CD4-positive, alpha-beta memory T cell (primary cell): ENCODE results near the gene TRIM50. TPM values are rescaled to one million over a fixed set of nuclear protein-coding genes. Genes with fewer than 3 reads are reported as not detected.
A peak's percentile ranks its signal among the peaks of the same experiment; 100 is the strongest.
"Not testable (repeated sequence)": the region's sequence is repeated elsewhere in the genome, so short reads cannot be mapped to it uniquely, and the experiment has no call there.

Source experiments
- CTCF ChIA-PET: fragments of 350-600 bp; sonication (Branson Sonifier 250); formaldehyde crosslinking; loops from one replicate; lab custom pipeline; 2021; ENCODE audit warnings: inconsistent platforms; ENCODE audit not compliant: partially characterized antibody; lab: Charles Lee
- POLR2A ChIA-PET: fragments of 350-600 bp; sonication (Branson Sonifier 250); formaldehyde crosslinking; loops from one replicate; lab custom pipeline; 2021; ENCODE audit not compliant: partially characterized antibody; lab: Charles Lee
- DNase-seq, 5 donors: peaks; one replicate each; pipeline versions ENCODE4 v3.0.0 to v3.0.0-alpha.2; 2020 to 2022; ENCODE audit warnings: mixed read lengths in 1 of 5
- H3K27ac ChIP-seq: one replicate; pipeline ENCODE4 v1.7.0; 2013; ENCODE audit warnings: low read depth, low read length
- H3K27me3 ChIP-seq: 2 replicates; pipeline ENCODE4 v1.7.0; 2013; ENCODE audit warnings: mild to moderate bottlenecking, low read length, moderate library complexity; ENCODE audit not compliant: insufficient read depth
- H3K36me3 ChIP-seq: 2 replicates; pipeline ENCODE4 v1.7.0; 2013; ENCODE audit warnings: mild to moderate bottlenecking, low read length, moderate library complexity; ENCODE audit not compliant: insufficient read depth
- H3K4me1 ChIP-seq: 2 replicates; pipeline ENCODE4 v1.7.0; 2013; ENCODE audit warnings: mild to moderate bottlenecking, low read length, moderate library complexity; ENCODE audit not compliant: insufficient read depth
- H3K4me3 ChIP-seq, 2 donors: one replicate each; pipeline ENCODE4 v1.7.0; 2013; ENCODE audit warnings: low read length in 2 of 2, mild to moderate bottlenecking in 1 of 2
- H3K9me3 ChIP-seq, 2 donors: one replicate each; pipeline ENCODE4 v1.7.0; 2013; ENCODE audit warnings: low read length in 2 of 2, control low read depth in 1 of 2; ENCODE audit not compliant: control insufficient read depth in 1 of 2
- H3K27ac Mint-ChIP-seq, 7 donors: one replicate each; pipeline ENCODE4 v1.8.0; 2020 to 2021; ENCODE audit warnings: mixed read lengths in 7 of 7, mild to moderate bottlenecking in 6 of 7, inconsistent platforms in 3 of 7, moderate library complexity in 3 of 7
- H3K27me3 Mint-ChIP-seq, 2 donors: one replicate each; pipeline ENCODE4 v1.8.0; 2020 to 2021; ENCODE audit warnings: mixed read lengths in 2 of 2
- H3K36me3 Mint-ChIP-seq, 2 donors: one replicate each; pipeline ENCODE4 v1.8.0; 2020 to 2021; ENCODE audit warnings: mixed read lengths in 2 of 2, inconsistent platforms in 1 of 2, mild to moderate bottlenecking in 1 of 2
- H3K4me1 Mint-ChIP-seq, 4 donors: one replicate each; pipeline ENCODE4 v1.8.0; 2020 to 2021; ENCODE audit warnings: mixed read lengths in 4 of 4, mild to moderate bottlenecking in 1 of 4
- H3K4me3 Mint-ChIP-seq, 8 donors: one replicate each; pipeline ENCODE4 v1.8.0; 2020 to 2021; ENCODE audit warnings: mixed read lengths in 8 of 8, mild to moderate bottlenecking in 7 of 8, moderate library complexity in 6 of 8, inconsistent platforms in 3 of 8
- H3K9me3 Mint-ChIP-seq, 8 donors: one replicate each; pipeline ENCODE4 v1.8.0; 2020 to 2021; ENCODE audit warnings: mixed read lengths in 8 of 8, mild to moderate bottlenecking in 5 of 8, inconsistent platforms in 3 of 8, moderate library complexity in 1 of 8
- intact Hi-C: fragments of 100-400 bp; cut with micrococcal nuclease; formaldehyde crosslinking; loops from one replicate; pipeline ENCODE4 v1.15.1; 2023
- polyA plus RNA-seq, 2 donors: library from polyadenylated mRNA; unstranded; fragments of 300-500 nt; fragmentation: Illumina TruSeq; gene quantifications; one replicate each; pipeline ENCODE4 v1.2.3, GENCODE V29; 2021
- total RNA-seq, 2 experiments: library from RNA; stranded (reverse); gene quantifications; one replicate each; pipeline ENCODE4 v1.2.3, GENCODE V29; 2021

Gene TRIM50
- total RNA-seq (not detected), polyA plus RNA-seq (not detected)

- H3K36me3 Mint-ChIP-seq, CTCF ChIA-PET: not testable (repeated sequence)
- peak within 1 kb of the TSS in 1 of 7 donors; percentile 90 for H3K27ac Mint-ChIP-seq
Observed at GRCh38 chr7:73327922-73328321, at the start of gene TRIM50, which contains the start of gene FKBP6. TSS of gene TRIM50 (minus strand) at chr7:73328082. CDS start at chr7:73324787, 3,295 bp downstream. TSS of gene FKBP6 (plus strand) at chr7:73328161. CDS start at chr7:73328429, 268 bp downstream.

GRCh38 chr7:73376671-73377412 is 49.0 kb upstream of the TRIM50 start:
- H3K27ac Mint-ChIP-seq: no peak overlapping the region
- peaks cover 19 to 22% of the 10 kb centered on the region in 2 donors for H3K27me3 Mint-ChIP-seq
- ChIA-PET POLR2A (no interaction called here), CTCF (no interaction called here)
- no peak for DNase-seq
- Histone ChIP-seq H3K4me3 (no peak overlapping the region), H3K36me3 (no peaks in the 10 kb centered on the region), H3K27ac (no peak overlapping the region), H3K9me3 (no peaks in the 10 kb centered on the region), H3K4me1 (no peaks in the 10 kb centered on the region), H3K27me3 (no peaks in the 10 kb centered on the region)
- peaks cover 0 to 4% (median 0%) of the 10 kb centered on the region in 8 donors for H3K9me3 Mint-ChIP-seq
- H3K4me1 Mint-ChIP-seq: peaks cover 0 to 7% (median 0%) of the 10 kb centered on the region in 4 donors
- intact Hi-C loops: no loop called here
- peak overlapping the region in 1 of 8 donors; percentile 20 for H3K4me3 Mint-ChIP-seq
- H3K36me3 Mint-ChIP-seq: no peaks in the 10 kb centered on the region

More at GRCh38 chr7:73327922-73328321, at the start of gene TRIM50, which contains the start of gene FKBP6:
- H3K4me1 ChIP-seq, H3K27ac ChIP-seq, H3K27me3 Mint-ChIP-seq, intact Hi-C loops, H3K9me3 Mint-ChIP-seq, H3K9me3 ChIP-seq, H3K36me3 ChIP-seq, H3K27me3 ChIP-seq, POLR2A ChIA-PET, H3K4me3 ChIP-seq, DNase-seq, H3K4me3 Mint-ChIP-seq: not testable (repeated sequence)
- H3K4me1 Mint-ChIP-seq: peaks cover 0 to 11% (median 8%) of the 10 kb centered on the region in 4 donors

GRCh38 chr7:73376262-73376661 is 48.4 kb upstream of the TRIM50 start:
- DNase-seq, POLR2A ChIA-PET, H3K4me3 ChIP-seq, H3K4me1 Mint-ChIP-seq, H3K36me3 Mint-ChIP-seq, H3K4me3 Mint-ChIP-seq, H3K9me3 ChIP-seq, H3K9me3 Mint-ChIP-seq, H3K27ac ChIP-seq, H3K27me3 ChIP-seq, H3K4me1 ChIP-seq, intact Hi-C loops, H3K27ac Mint-ChIP-seq, H3K36me3 ChIP-seq, CTCF ChIA-PET: not testable (repeated sequence)
- H3K27me3 Mint-ChIP-seq: peaks cover 18 to 22% of the 10 kb centered on the region in 2 donors

GRCh38 chr7:73373741-73374140 is 45.9 kb upstream of the TRIM50 start:
- DNase-seq: no peak
- Mint-ChIP-seq H3K27ac (no peak overlapping the region), H3K4me3 (no peak overlapping the region), H3K27me3 (peaks cover 15 to 22% of the 10 kb centered on the region in 2 donors), H3K4me1 (peaks cover 0 to 7% (median 0%) of the 10 kb centered on the region in 4 donors), H3K9me3 (no peaks in the 10 kb centered on the region), H3K36me3 (no peaks in the 10 kb centered on the region)
- Histone ChIP-seq H3K36me3 (no peaks in the 10 kb centered on the region), H3K27ac (no peak overlapping the region), H3K4me1 (no peaks in the 10 kb centered on the region), H3K27me3 (no peaks in the 10 kb centered on the region), H3K4me3 (no peak overlapping the region), H3K9me3 (no peaks in the 10 kb centered on the region)
- intact Hi-C loops: no loop called here
- POLR2A ChIA-PET: no interaction called here
- CTCF ChIA-PET: no interaction called here

- POLR2A ChIA-PET: no interaction called here
- Histone ChIP-seq H3K9me3 (no peaks in the 10 kb centered on the region), H3K36me3 (no peaks in the 10 kb centered on the region), H3K4me1 (no peaks in the 10 kb centered on the region), H3K27ac (no peak overlapping the region), H3K4me3 (no peak overlapping the region), H3K27me3 (no peaks in the 10 kb centered on the region)
- DNase-seq: no peak
- Mint-ChIP-seq H3K9me3 (no peaks in the 10 kb centered on the region), H3K27me3 (peaks cover 3 to 8% of the 10 kb centered on the region in 2 donors), H3K4me1 (peaks cover 0 to 4% (median 0%) of the 10 kb centered on the region in 4 donors), H3K27ac (no peak overlapping the region), H3K36me3 (no peaks in the 10 kb centered on the region), H3K4me3 (no peak overlapping the region)
- CTCF ChIA-PET: no interaction called here
- intact Hi-C loops: no loop called here
Observed at GRCh38 chr7:73369622-73370021, 41.7 kb upstream of the TRIM50 start.

- Mint-ChIP-seq H3K4me3 (no peak overlapping the region), H3K9me3 (no peaks in the 10 kb centered on the region), H3K27me3 (peaks cover 0 to 8% of the 10 kb centered on the region in 2 donors), H3K27ac (no peak overlapping the region), H3K4me1 (peaks cover 0 to 4% (median 0%) of the 10 kb centered on the region in 4 donors), H3K36me3 (no peaks in the 10 kb centered on the region)
- Histone ChIP-seq H3K27me3 (no peaks in the 10 kb centered on the region), H3K4me1 (no peaks in the 10 kb centered on the region), H3K27ac (no peak overlapping the region), H3K36me3 (no peaks in the 10 kb centered on the region), H3K9me3 (no peaks in the 10 kb centered on the region), H3K4me3 (no peak overlapping the region)
- intact Hi-C loops: no loop called here
- POLR2A ChIA-PET: no interaction called here
- CTCF ChIA-PET: no interaction called here
- DNase-seq: no peak
Observed at GRCh38 chr7:73369009-73369408, 41.1 kb upstream of the TRIM50 start.

GRCh38 chr7:73366990-73367389 is 39.1 kb upstream of the TRIM50 start:
- H3K36me3 Mint-ChIP-seq: no peaks in the 10 kb centered on the region
- H3K4me1 Mint-ChIP-seq: peaks cover 0 to 4% (median 0%) of the 10 kb centered on the region in 4 donors
- intact Hi-C loops: no loop called here
- Histone ChIP-seq H3K27me3 (no peaks in the 10 kb centered on the region), H3K27ac (no peak overlapping the region), H3K36me3 (no peaks in the 10 kb centered on the region), H3K4me3 (no peak overlapping the region), H3K9me3 (no peaks in the 10 kb centered on the region), H3K4me1 (no peaks in the 10 kb centered on the region)
- no peaks in the 10 kb centered on the region for H3K9me3 Mint-ChIP-seq
- H3K27me3 Mint-ChIP-seq: peaks cover 0 to 6% of the 10 kb centered on the region in 2 donors
- H3K27ac Mint-ChIP-seq: peak overlapping the region in 1 of 7 donors; percentile 22
- DNase-seq: no peak
- CTCF ChIA-PET: no interaction called here
- H3K4me3 Mint-ChIP-seq: no peak overlapping the region
- POLR2A ChIA-PET: no interaction called here
